Endothelial cell of umbilical vein (primary cell): ENCODE measurements around the gene PLA2G2D. TPM values are rescaled to one million over a fixed set of nuclear protein-coding genes. Genes with fewer than 3 reads are reported as not detected.

ENCODE experiments used
- BruUV-seq: library from RNA; stranded (reverse); fragments of 400-500 nt; replicated peaks from 2 replicates; lab custom pipeline; 2021; lab: Mats Ljungman, UMichigan
- CTCF ChIA-PET: fragments of 300-600, 350-600 bp; sonication (Branson Sonifier 250); formaldehyde crosslinking; loops from one replicate; lab custom pipeline; 2021; ENCODE audit warnings: antibody characterized with exemption, inconsistent platforms; lab: Charles Lee
- POLR2A ChIA-PET: fragments of 300-600, 350-600 bp; sonication (Branson Sonifier 250); formaldehyde crosslinking; loops from one replicate; lab custom pipeline; 2021; ENCODE audit warnings: antibody characterized with exemption, inconsistent platforms; lab: Charles Lee
- DNase-seq: peaks from one replicate; pipeline ENCODE4 v3.0.0-alpha.2; 2011; ENCODE audit warnings: low read depth, low spot score
- FAIRE-seq: peaks from 2 replicates; lab custom pipeline; 2011; peaks lifted over from hg19 to GRCh38; lab: Jason Lieb, UNC
- H2AFZ ChIP-seq: 2 replicates; pipeline ENCODE4 v1.6.0; 2012; ENCODE audit warnings: low read depth, low read length, control low read depth, inconsistent platforms
- H3K27ac ChIP-seq: 2 replicates; pipeline ENCODE4 v1.5.1; 2011; ENCODE audit warnings: low read depth, mild to moderate bottlenecking, control low read depth, low read length, moderate library complexity; ENCODE audit not compliant: insufficient read depth
- H3K27me3 ChIP-seq, 2 experiments: 2 replicates each; pipeline versions ENCODE4 v1.6.0 to v1.6.1; 2011; ENCODE audit warnings: low read length in 2 of 2, mixed read lengths in 1 of 2; ENCODE audit not compliant: control insufficient read depth in 2 of 2, insufficient read depth in 2 of 2
- H3K36me3 ChIP-seq, 2 experiments: 2 replicates in 1 of 2; 3 replicates in 1 of 2; pipeline ENCODE4 v1.5.1; 2011; ENCODE audit warnings: low read length in 2 of 2, mild to moderate bottlenecking in 1 of 2, moderate library complexity in 1 of 2; ENCODE audit not compliant: control insufficient read depth in 2 of 2, insufficient read depth in 2 of 2; ENCODE audit errors: extremely low read depth in 1 of 2
- H3K4me1 ChIP-seq: 3 replicates; pipeline ENCODE4 v1.5.1; 2011; ENCODE audit warnings: mild to moderate bottlenecking, low read length; ENCODE audit not compliant: control insufficient read depth, insufficient read depth; ENCODE audit errors: extremely low read depth
- H3K4me2 ChIP-seq: 2 replicates; pipeline ENCODE4 v1.6.1; 2011; ENCODE audit warnings: low read length, control low read depth, mixed read lengths; ENCODE audit not compliant: insufficient read depth
- H3K4me3 ChIP-seq, 3 experiments: fragments of 200-600 bp in 1 of 3; sonication (generic), shearing (Covaris generic) in 1 of 3; replicated peaks in 1 of 3; 2 replicates each; pipeline ENCODE4 v1.5.1; 2011 to 2016; ENCODE audit warnings: control low read depth in 3 of 3, low read length in 3 of 3, mild to moderate bottlenecking in 2 of 3, inconsistent platforms in 1 of 3, low read depth in 1 of 3, moderate library complexity in 1 of 3; ENCODE audit not compliant: insufficient read depth in 1 of 3
- H3K79me2 ChIP-seq: 2 replicates; pipeline ENCODE4 v1.6.0; 2012; ENCODE audit warnings: low read length, inconsistent platforms; ENCODE audit not compliant: control insufficient read depth, insufficient read depth
- H3K9ac ChIP-seq: replicated peaks from 2 replicates; pipeline ENCODE3; 2011; ENCODE audit warnings: low read length, control low read depth; ENCODE audit not compliant: insufficient read depth; ENCODE audit errors: extremely low read depth
- H3K9me1 ChIP-seq: replicated peaks from 3 replicates; pipeline ENCODE4 v1.6.0; 2011; ENCODE audit warnings: mild to moderate bottlenecking, low read length; ENCODE audit not compliant: control insufficient read depth, insufficient read depth; ENCODE audit errors: extremely low read depth
- H3K9me3 ChIP-seq: replicated peaks from 2 replicates; pipeline ENCODE4 v1.5.1; 2012; ENCODE audit warnings: low read length, inconsistent platforms; ENCODE audit not compliant: control insufficient read depth, insufficient read depth
- H4K20me1 ChIP-seq: replicated peaks from 2 replicates; pipeline ENCODE3; 2011; ENCODE audit warnings: mild to moderate bottlenecking, low read length; ENCODE audit not compliant: control insufficient read depth, insufficient read depth; ENCODE audit errors: extremely low read depth
- EZH2 ChIP-seq: IDR thresholded peaks from 2 replicates; pipeline ENCODE4 v1.6.1; 2012; ENCODE audit warnings: borderline replicate concordance, low read depth, mild to moderate bottlenecking, moderate library complexity, low read length, inconsistent platforms; ENCODE audit not compliant: severe bottlenecking
- FOS ChIP-seq: IDR thresholded peaks from 2 replicates; pipeline ENCODE4 v1.6.1; 2011; ENCODE audit warnings: mild to moderate bottlenecking, low read length, moderate library complexity, borderline replicate concordance; ENCODE audit not compliant: insufficient read depth
- GATA2 ChIP-seq: IDR thresholded peaks from 2 replicates; pipeline ENCODE4 v1.7.0; 2011; ENCODE audit warnings: low read depth, mild to moderate bottlenecking, moderate library complexity, mixed read lengths, low read length; ENCODE audit not compliant: insufficient read length, insufficient read depth
- JUN ChIP-seq: IDR thresholded peaks from 2 replicates; pipeline ENCODE4 v1.6.1; 2011; ENCODE audit warnings: borderline replicate concordance, low read depth; ENCODE audit not compliant: insufficient read length, insufficient read depth
- MYC ChIP-seq: IDR thresholded peaks from one replicate; pipeline ENCODE4 v1.6.1; 2011; ENCODE audit warnings: mild to moderate bottlenecking, low read depth, low read length
- POLR2A ChIP-seq: IDR thresholded peaks from 2 replicates; pipeline ENCODE4 v1.6.1; 2012; ENCODE audit warnings: low read depth, mild to moderate bottlenecking, control low read depth, low read length
- POLR2AphosphoS5 ChIP-seq: IDR thresholded peaks from 2 replicates; pipeline ENCODE4 v1.6.1; 2012; ENCODE audit warnings: low read depth, mild to moderate bottlenecking, control low read depth, low read length, moderate library complexity; ENCODE audit not compliant: insufficient read depth
- dilution Hi-C: fragments of 300-500 bp; cut with MboI; formaldehyde crosslinking; loops from one replicate; pipeline ENCODE4 v1.15.0; 2019; ENCODE audit warnings: low sequenced_read_pairs; ENCODE audit not compliant: extremely low pct_ligation_motif_present
- intact Hi-C: fragments of 100-400 bp; cut with micrococcal nuclease; formaldehyde crosslinking; loops from one replicate; pipeline ENCODE4 v1.10.0; 2022
- polyA plus RNA-seq, 4 experiments: library from polyadenylated mRNA; depleted of rRNA in 3 of 4; stranded (reverse) in 3 of 4; unstranded in 1 of 4; fragments of >200 nt; gene quantifications; 2 replicates each; pipeline versions ENCODE4 v1.2.1 to v1.2.3, GENCODE V29; 2011 to 2012; ENCODE audit warnings: missing spikeins in 1 of 4
- total RNA-seq: library from RNA; stranded (reverse); gene quantifications from 2 replicates; pipeline ENCODE4 v1.2.3, GENCODE V29; 2021
- TF ChIP-seq, protein P1 (sequence below), 2 donors: IDR thresholded peaks; 1 replicate in 1 of 2; 2 replicates in 1 of 2; pipeline ENCODE4 v1.5.1; 2011; ENCODE audit warnings: low read length in 2 of 2, mild to moderate bottlenecking in 2 of 2, moderate library complexity in 2 of 2, control low read depth in 1 of 2, inconsistent platforms in 1 of 2, low read depth in 1 of 2; ENCODE audit not compliant: insufficient read depth in 1 of 2; ENCODE audit errors: extremely low read depth in 1 of 2
- TF ChIP-seq, protein P2 (sequence below): IDR thresholded peaks from 2 replicates; pipeline ENCODE4 v1.6.1; 2011; ENCODE audit not compliant: insufficient read depth, insufficient read length

PLA2G2D gene
- total and polyA plus RNA-seq, 2 donors (not counting 3 experiments of a cell fraction or from before 2014, with no cell fraction given), result not detected

- Histone ChIP-seq H3K4me1 (peaks cover 4% of the 10 kb centered on the region), H2AFZ (no peak overlapping the region), H3K9ac (no peak overlapping the region), H3K9me1 (no peaks in the 10 kb centered on the region), H3K79me2 (no peaks in the 10 kb centered on the region), H3K36me3 (no peaks in the 10 kb centered on the region), H3K4me3 (no peak overlapping the region), H4K20me1 (no peaks in the 10 kb centered on the region), H3K27ac (no peak overlapping the region), H3K9me3 (no peaks in the 10 kb centered on the region), H3K27me3 (no peaks in the 10 kb centered on the region), H3K4me2 (no peak overlapping the region)
- TF ChIP-seq FOS (no peak), EZH2 (no peak), POLR2AphosphoS5 (no peak), GATA2 (no peak), JUN (no peak), POLR2A (no peak), MYC (no peak)
- TF ChIP-seq, protein P1, sequence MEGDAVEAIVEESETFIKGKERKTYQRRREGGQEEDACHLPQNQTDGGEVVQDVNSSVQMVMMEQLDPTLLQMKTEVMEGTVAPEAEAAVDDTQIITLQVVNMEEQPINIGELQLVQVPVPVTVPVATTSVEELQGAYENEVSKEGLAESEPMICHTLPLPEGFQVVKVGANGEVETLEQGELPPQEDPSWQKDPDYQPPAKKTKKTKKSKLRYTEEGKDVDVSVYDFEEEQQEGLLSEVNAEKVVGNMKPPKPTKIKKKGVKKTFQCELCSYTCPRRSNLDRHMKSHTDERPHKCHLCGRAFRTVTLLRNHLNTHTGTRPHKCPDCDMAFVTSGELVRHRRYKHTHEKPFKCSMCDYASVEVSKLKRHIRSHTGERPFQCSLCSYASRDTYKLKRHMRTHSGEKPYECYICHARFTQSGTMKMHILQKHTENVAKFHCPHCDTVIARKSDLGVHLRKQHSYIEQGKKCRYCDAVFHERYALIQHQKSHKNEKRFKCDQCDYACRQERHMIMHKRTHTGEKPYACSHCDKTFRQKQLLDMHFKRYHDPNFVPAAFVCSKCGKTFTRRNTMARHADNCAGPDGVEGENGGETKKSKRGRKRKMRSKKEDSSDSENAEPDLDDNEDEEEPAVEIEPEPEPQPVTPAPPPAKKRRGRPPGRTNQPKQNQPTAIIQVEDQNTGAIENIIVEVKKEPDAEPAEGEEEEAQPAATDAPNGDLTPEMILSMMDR (IDR thresholded peaks at IDR 0.05; ENCODE audit: extremely low read depth in 1 of 2, insufficient read depth in 1 of 2, low read depth in 1 of 2, low read length in 2 of 2), result no peak
- TF ChIP-seq, protein P2, sequence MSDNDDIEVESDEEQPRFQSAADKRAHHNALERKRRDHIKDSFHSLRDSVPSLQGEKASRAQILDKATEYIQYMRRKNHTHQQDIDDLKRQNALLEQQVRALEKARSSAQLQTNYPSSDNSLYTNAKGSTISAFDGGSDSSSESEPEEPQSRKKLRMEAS, result no peak
- no peak for FAIRE-seq
- ChIA-PET POLR2A (no interaction called here), CTCF (interaction anchor here (1.5 to 6.7 kb wide), 5 partner anchors 11 to 237 kb away, joined by 3 to 76 read pairs (median 61); no protein-coding TSS in a partner anchor)
- intact Hi-C loops (no loop called here), dilution Hi-C loops (no loop called here)
- BruUV-seq, result no TSS peak
- no peak for DNase-seq
Observed at GRCh38 chr1:20154301-20154831, 35.0 kb upstream of the PLA2G2D start.
